GM21723 (cell line): Measurements from ENCODE around the gene CDK3.
"Not testable (repeated sequence)": the region's sequence is repeated elsewhere in the genome, so short reads cannot be mapped to it uniquely, and the experiment has no call there.

Experiments used
- ATAC-seq: cut with Tn5 transposase; IDR thresholded peaks from one replicate; pipeline ENCODE4 v1.9.1; 2021; ENCODE audit warnings: mild to moderate bottlenecking, moderate library complexity; ENCODE audit not compliant: unreplicated experiment

CDK3 gene

DNA sequence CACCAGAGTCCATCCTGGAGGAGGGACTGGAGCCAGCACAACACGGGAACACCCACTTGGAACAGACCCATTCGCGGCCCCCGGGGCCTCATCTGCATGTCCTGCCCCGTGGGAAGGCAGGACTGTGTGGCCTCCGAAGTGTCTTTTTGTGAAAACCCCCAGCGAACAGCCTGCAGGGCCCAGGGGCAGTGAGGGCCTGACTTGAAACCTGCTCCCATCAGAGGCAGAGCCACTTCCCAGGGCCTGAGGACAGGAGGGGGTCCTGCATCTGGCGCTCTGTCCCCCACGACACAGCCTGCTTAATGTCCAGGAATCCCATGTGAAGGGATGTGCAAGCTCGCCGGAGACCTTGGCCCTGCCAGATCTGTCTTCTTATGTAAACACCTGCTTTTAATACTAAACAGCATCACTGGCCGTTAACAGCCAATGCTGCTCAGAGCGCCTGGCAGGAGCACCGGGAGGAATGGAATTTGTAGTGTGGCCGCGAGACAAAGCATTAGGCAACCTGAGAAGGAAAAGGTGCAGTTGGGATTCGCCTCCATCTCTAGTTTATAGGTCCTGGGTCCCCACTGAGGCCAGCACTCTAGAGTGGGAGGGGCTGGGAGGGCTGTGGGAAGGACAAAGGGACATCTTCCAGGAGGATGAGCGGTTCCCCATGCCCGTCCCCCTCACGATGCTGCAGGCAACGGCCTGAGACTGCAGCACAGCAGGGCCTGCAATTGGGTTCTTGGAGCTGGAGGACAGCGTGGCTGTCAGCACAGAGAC, 36.0 kb downstream of the CDK3 start:
- no peak for ATAC-seq

DNA sequence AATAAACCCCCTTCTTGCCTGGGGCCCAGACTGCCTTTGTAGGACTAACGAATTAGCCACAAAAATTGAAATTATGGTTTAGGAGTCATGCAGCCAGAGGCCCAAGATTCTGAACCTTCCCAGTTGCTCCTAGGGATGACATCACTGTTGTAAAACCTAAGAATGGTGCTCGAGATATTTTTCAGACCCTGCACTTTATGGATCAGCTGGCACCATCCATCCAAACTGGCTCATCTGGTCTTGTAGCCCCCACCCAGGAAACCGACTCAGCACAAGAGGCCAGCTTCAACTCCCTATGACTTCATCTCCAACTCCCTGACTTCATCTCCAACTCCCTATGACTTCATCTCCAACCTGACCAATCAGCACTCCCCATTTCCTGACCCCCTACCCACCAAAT, 37.4 kb downstream of the CDK3 start:
- no peak for ATAC-seq

DNA sequence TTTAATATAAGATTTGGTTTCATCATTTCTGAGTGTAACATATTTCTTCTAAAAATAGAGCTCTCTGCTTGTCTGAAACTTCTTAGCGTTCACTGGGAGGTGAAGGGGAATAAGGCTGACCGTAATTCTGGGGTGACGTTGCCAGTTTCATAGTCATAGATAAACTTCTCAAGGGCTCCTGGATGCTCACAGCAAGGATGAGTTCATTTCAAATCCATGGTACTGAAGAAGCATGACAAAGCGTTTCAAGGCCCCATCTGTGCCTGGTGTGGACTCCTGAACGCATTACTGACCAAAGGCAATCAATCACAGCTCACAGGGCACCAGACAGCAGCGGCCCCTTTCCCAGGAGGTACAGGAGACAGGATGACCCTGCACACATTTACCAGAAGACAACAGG, 38.5 kb downstream of the CDK3 start:
- no peak for ATAC-seq

- ATAC-seq = no peak
Measured at GRCh38 chr17:76040376-76040775, 39.7 kb downstream of the CDK3 start.

- ATAC-seq = not testable (repeated sequence)
Measured at GRCh38 chr17:76042868-76043267, 42.2 kb downstream of the CDK3 start.

- not testable (repeated sequence) for ATAC-seq
Measured at GRCh38 chr17:76044475-76045007, 43.9 kb downstream of the CDK3 start.

GRCh38 chr17:76046064-76046463, 45.4 kb downstream of the CDK3 start:
- no peak for ATAC-seq

DNA sequence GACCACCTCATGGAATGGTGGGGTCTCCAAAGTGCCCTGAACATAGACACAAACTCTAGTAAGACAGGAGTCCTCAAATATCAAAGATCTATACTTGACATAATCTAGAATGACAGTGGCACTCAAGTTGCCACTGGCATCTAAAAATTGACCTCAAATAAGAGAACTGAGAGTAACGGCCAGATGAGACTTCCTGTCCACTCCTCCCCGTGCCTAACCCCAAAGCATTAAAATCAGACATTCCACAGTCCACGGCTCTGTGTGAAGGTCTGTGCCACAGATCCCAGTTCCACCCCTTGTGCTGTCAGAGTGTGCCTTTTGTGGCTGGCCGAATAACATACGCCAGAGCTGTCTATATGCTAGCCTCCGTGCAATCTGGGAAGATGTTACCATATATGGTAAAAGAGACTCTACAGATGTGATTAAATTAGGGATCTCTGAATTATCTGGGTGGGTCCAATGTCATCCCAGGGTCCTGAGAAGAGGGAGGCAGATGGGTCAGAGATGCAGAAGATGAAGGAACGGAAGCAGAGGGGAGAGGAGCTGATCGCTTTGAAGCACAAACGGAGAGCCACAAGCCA, 47.5 kb downstream of the CDK3 start:
- no peak for ATAC-seq

DNA sequence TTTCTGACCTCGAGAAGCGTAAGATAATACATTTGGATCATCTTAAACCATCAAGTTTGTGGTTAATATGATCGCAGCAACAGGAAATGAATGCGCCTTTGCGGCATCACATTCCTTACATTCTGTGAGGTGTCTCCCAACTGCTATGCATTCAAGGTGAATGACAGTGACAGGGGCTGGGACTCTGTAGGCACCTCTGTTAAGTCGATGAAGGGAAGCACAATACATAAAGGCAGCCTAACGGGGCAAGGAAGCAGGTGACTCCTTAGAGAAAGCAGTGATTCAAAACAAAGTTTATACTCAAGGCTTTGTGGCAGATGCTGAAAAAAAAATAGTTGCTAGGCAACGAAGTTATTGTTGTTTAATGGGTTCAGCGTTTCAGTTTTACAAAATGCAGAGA, 48.1 kb downstream of the CDK3 start:
- no peak for ATAC-seq

DNA sequence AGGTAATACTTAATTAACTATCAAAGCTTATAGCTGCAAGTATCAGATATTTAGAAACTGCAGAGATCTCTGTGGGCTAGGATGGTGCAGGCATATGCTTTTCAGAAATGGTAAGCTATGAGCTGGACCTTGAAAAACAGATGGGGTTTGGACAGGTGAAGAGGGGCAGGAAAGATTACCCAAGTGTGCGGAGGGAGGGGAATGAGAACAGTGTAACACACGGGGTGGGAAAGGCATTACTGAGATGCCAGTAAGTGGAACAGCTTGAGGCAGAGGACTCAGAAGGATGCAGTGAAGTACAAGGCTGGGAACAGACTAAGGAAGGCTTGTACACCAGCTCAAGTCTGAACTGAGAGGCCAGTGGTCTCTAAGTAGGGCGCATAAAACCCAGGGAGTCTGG, 48.6 kb downstream of the CDK3 start:
- no peak for ATAC-seq

- ATAC-seq = no peak
Measured at GRCh38 chr17:76049836-76050537, 49.3 kb downstream of the CDK3 start.

- ATAC-seq = no peak
Measured at GRCh38 chr17:76050538-76051467, 50.1 kb downstream of the CDK3 start.

GRCh38 chr17:76051561-76051960, 50.9 kb downstream of the CDK3 start:
- no peak for ATAC-seq

- ATAC-seq = no peak
Measured at GRCh38 chr17:76053246-76054111, 52.8 kb downstream of the CDK3 start.

- no peak for ATAC-seq
Measured at GRCh38 chr17:76054112-76054476, 53.4 kb downstream of the CDK3 start.
